Body of pancreas (tissue), 4 donors: Measurements from ENCODE around the gene FAM114A1.

Experiments
- POLR2A ChIP-seq, 3 donors: fragments of 450-650 bp; IDR thresholded peaks; one replicate each; pipeline ENCODE4 v1.6.1; 2016; ENCODE audit warnings: antibody characterized with exemption in 3 of 3, mild to moderate bottlenecking in 2 of 3
- TF ChIP-seq, protein P1 (sequence below), 7 experiments: fragments of 450-650 bp in 4 of 7; fragments of 200-600 bp in 3 of 7; sonication (generic) in 3 of 7; IDR thresholded peaks; one replicate each; pipeline ENCODE4 v1.5.1; 2016 to 2019; ENCODE audit warnings: antibody characterized with exemption in 7 of 7

DNA sequence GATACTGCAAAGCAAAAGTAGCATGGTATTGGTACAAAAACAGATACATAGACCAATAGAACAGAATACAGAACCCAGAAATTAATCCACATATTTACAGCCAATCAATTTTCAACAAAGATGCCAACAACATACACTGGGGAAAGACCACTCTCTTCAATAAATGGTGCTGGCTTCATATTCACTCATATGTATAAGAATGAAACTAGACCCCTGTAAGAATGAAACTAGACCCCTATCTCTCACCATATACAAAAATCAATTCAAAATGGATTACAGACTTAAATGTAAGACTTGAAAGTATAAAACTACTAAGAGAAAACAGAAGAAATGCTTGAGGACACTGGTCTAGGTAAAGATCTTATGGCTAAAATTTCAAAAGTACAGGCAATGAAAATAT, 30.3 kb upstream of the FAM114A1 start:
- TF ChIP-seq, protein P1, sequence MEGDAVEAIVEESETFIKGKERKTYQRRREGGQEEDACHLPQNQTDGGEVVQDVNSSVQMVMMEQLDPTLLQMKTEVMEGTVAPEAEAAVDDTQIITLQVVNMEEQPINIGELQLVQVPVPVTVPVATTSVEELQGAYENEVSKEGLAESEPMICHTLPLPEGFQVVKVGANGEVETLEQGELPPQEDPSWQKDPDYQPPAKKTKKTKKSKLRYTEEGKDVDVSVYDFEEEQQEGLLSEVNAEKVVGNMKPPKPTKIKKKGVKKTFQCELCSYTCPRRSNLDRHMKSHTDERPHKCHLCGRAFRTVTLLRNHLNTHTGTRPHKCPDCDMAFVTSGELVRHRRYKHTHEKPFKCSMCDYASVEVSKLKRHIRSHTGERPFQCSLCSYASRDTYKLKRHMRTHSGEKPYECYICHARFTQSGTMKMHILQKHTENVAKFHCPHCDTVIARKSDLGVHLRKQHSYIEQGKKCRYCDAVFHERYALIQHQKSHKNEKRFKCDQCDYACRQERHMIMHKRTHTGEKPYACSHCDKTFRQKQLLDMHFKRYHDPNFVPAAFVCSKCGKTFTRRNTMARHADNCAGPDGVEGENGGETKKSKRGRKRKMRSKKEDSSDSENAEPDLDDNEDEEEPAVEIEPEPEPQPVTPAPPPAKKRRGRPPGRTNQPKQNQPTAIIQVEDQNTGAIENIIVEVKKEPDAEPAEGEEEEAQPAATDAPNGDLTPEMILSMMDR (IDR thresholded peaks at IDR 0.05), result no peak
- TF ChIP-seq POLR2A (IDR thresholded peaks at IDR 0.05), result no peak
